Right cardiac atrium (tissue), 5 donors: ENCODE results near the gene UGGT2. TPM values are rescaled to one million over a fixed set of nuclear protein-coding genes. Genes with fewer than 3 reads are reported as not detected.
"Not testable (repeated sequence)": the region's sequence is repeated elsewhere in the genome, so short reads cannot be mapped to it uniquely, and the experiment has no call there.

Experiments
- ATAC-seq, 2 donors: fragments of 200-7000 bp; cut with Tn5 transposase; one replicate each; pipeline versions ENCODE4 v1.8.0 to v1.9.1; 2020; ENCODE audit warnings: moderate library complexity in 2 of 2, mild to moderate bottlenecking in 1 of 2
- DNase-seq, 3 donors: peaks; one replicate each; pipeline ENCODE4 v3.0.0-alpha.2; 2020
- H3K27ac ChIP-seq: one replicate; pipeline ENCODE4 v1.5.1; 2013; ENCODE audit warnings: mild to moderate bottlenecking, low read length, control low read depth, moderate library complexity
- H3K27me3 ChIP-seq: one replicate; pipeline ENCODE4 v1.6.1; 2013; ENCODE audit not compliant: control insufficient read depth, insufficient read depth
- H3K4me1 ChIP-seq: one replicate; pipeline ENCODE4 v1.6.1; 2013; ENCODE audit warnings: low read length; ENCODE audit not compliant: control insufficient read depth, insufficient read depth
- H3K4me3 ChIP-seq: one replicate; pipeline ENCODE4 v1.5.1; 2013; ENCODE audit warnings: low read length, control low read depth
- H3K9me3 ChIP-seq: one replicate; pipeline ENCODE4 v1.6.1; 2013; ENCODE audit warnings: low read length; ENCODE audit not compliant: control insufficient read depth
- WGBS: extraction: QIAGEN DNeasy Blood & Tissue Kit; methylation state at CpG from one replicate; pipeline ENCODE4 v1.1.7; 2013; 5-methylcytosine and 5-hydroxymethylcytosine counted together
- intact Hi-C, 4 donors: fragments of 100-400 bp; cut with DNase I; formaldehyde crosslinking; loops; one replicate each; pipeline versions ENCODE4 v1.11.0 to v1.14.0; 2022 to 2023
- polyA plus RNA-seq: library from polyadenylated mRNA; stranded (reverse); fragments of 200-250 nt; gene quantifications from one replicate; pipeline ENCODE4 v1.2.3, GENCODE V29; 2013
- total RNA-seq, 4 donors: library from RNA; stranded (reverse); fragmentation: NEBNext Ultra II Directional; extraction: Animal tissue kit (Norgen Biotek cat#: 25700); gene quantifications; one replicate each; pipeline ENCODE4 v1.2.1, GENCODE V29; 2021
- donor health status: healthy with polysubstance abuse.
- donor health status: DM: no; HTN: yes; CAD: no.
- donor health status: DM: no; HTN: no; CAD: no.
- donor health status: DM: no; HTN: yes; CAD: no; lungs with severe emphysema.
- donor health status: DM: yes; HTN: yes; CAD: no.

Gene UGGT2
- total and polyA plus RNA-seq, 5 donors: 7.6 to 33.4 (median 20.9) TPM

- no peaks in the 10 kb centered on the region for H3K4me1 ChIP-seq
- H3K4me3 ChIP-seq: no peak overlapping the region
- intact Hi-C loops: no loop called here
- WGBS: 24% methylated on average over 2 of the region's 2 CpGs
- H3K27ac ChIP-seq: no peak overlapping the region
- no peaks in the 10 kb centered on the region for H3K9me3 ChIP-seq
- ATAC-seq: no peak
- H3K27me3 ChIP-seq: no peaks in the 10 kb centered on the region
- DNase-seq: no peak
Measured at GRCh38 chr13:96081888-96082287, 28.7 kb upstream of the UGGT2 start.

GRCh38 chr13:96080676-96081075 is 27.5 kb upstream of the UGGT2 start:
- no peak for DNase-seq
- Histone ChIP-seq H3K27ac (no peak overlapping the region), H3K4me1 (no peaks in the 10 kb centered on the region), H3K27me3 (no peaks in the 10 kb centered on the region), H3K4me3 (no peak overlapping the region), H3K9me3 (no peaks in the 10 kb centered on the region)
- WGBS: 87% methylated on average over 5 of the region's 5 CpGs
- intact Hi-C loops: no loop called here
- no peak for ATAC-seq

- no peaks in the 10 kb centered on the region for H3K27me3 ChIP-seq
- 59% methylated on average over 3 of the region's 3 CpGs for WGBS
- no peak overlapping the region for H3K4me3 ChIP-seq
- ATAC-seq (no peak), DNase-seq (no peak)
- intact Hi-C loops: no loop called here
- H3K4me1 ChIP-seq: no peaks in the 10 kb centered on the region
- no peaks in the 10 kb centered on the region for H3K9me3 ChIP-seq
- H3K27ac ChIP-seq: no peak overlapping the region
Measured at GRCh38 chr13:96075953-96076543, 22.8 kb upstream of the UGGT2 start.

- DNase-seq: no peak
- Histone ChIP-seq H3K27ac (no peak overlapping the region), H3K4me1 (no peaks in the 10 kb centered on the region), H3K9me3 (no peaks in the 10 kb centered on the region), H3K4me3 (no peak overlapping the region), H3K27me3 (no peaks in the 10 kb centered on the region)
- no peak for ATAC-seq
- 81% methylated on average over 3 of the region's 3 CpGs for WGBS
- intact Hi-C loops: no loop called here
Measured at GRCh38 chr13:96072392-96072791, 19.2 kb upstream of the UGGT2 start.

GRCh38 chr13:96071504-96071903 is 18.3 kb upstream of the UGGT2 start:
- Histone ChIP-seq H3K27me3 (no peaks in the 10 kb centered on the region), H3K4me3 (no peak overlapping the region), H3K27ac (no peak overlapping the region), H3K4me1 (no peaks in the 10 kb centered on the region), H3K9me3 (no peaks in the 10 kb centered on the region)
- DNase-seq (no peak), ATAC-seq (no peak)
- 88% methylated on average over 6 of the region's 6 CpGs for WGBS
- intact Hi-C loops: no loop called here

GRCh38 chr13:96068729-96069128 is 15.5 kb upstream of the UGGT2 start:
- Histone ChIP-seq H3K4me3 (no peak overlapping the region), H3K27me3 (no peaks in the 10 kb centered on the region), H3K27ac (no peak overlapping the region), H3K4me1 (no peaks in the 10 kb centered on the region), H3K9me3 (no peaks in the 10 kb centered on the region)
- DNase-seq: no peak
- no peak for ATAC-seq
- 52% methylated on average over 2 of the region's 2 CpGs for WGBS
- intact Hi-C loops: no loop called here

DNA sequence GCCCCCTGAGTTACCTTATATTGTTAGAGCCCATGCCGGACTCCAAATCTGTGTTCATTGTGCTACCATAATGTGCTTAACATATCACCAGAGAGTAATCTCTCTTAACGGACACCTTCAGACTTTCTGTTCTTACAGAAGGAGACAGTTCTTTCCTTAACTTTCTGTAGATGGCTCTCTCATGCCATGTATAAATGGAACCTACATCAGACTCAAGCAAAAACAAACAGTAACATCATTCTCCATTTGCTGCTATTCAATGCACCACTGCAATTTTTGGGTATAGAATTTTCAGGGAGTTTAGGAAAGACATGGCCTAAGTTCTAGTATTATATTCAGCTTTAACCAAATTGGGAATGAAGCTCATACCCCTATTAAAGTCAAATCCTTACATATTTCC is 12.6 kb upstream of the UGGT2 start:
- WGBS: 75% methylated on average over 2 of the region's 2 CpGs
- H3K4me3 ChIP-seq: no peak overlapping the region

DNA sequence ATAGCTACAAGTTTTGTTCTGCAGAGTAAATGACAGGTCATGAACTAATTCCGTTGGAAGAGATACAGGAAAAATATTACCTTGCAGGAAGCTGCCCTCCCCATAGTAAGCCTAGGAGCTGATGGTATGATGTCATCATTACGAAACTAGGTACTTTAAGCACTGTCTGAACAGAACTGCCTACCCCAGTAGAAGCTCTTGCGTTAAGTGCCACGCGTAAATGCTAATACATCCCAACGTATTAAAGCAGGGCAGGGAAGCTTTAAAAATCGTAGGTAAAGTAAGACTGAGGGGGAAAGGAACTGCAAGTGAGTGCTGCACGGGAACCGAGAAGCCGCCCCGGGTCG is 572 bp downstream of the UGGT2 start:
- DNase-seq: no peak
- Histone ChIP-seq H3K4me3 (peak overlapping the region; percentile 77), H3K27ac (peak overlapping the region; percentile 7), H3K9me3 (no peaks in the 10 kb centered on the region), H3K4me1 (no peaks in the 10 kb centered on the region), H3K27me3 (no peaks in the 10 kb centered on the region)
- WGBS: under 1% methylated on average over 12 of the region's 12 CpGs
- intact Hi-C loops: no loop called here
- ATAC-seq: peak; percentile 60 to 74

More for the DNA sequence above, 12.6 kb upstream of the UGGT2 start:
- Histone ChIP-seq H3K9me3 (no peaks in the 10 kb centered on the region), H3K27me3 (no peaks in the 10 kb centered on the region), H3K4me1 (no peaks in the 10 kb centered on the region), H3K27ac (no peak overlapping the region)
- intact Hi-C loops: no loop called here
- DNase-seq (no peak), ATAC-seq (no peak)

GRCh38 chr13:96051946-96052345 is 1.3 kb downstream of the UGGT2 start:
- intact Hi-C loops, H3K27ac ChIP-seq: not testable (repeated sequence)
- 88% methylated on average over 3 of the region's 3 CpGs for WGBS

DNA sequence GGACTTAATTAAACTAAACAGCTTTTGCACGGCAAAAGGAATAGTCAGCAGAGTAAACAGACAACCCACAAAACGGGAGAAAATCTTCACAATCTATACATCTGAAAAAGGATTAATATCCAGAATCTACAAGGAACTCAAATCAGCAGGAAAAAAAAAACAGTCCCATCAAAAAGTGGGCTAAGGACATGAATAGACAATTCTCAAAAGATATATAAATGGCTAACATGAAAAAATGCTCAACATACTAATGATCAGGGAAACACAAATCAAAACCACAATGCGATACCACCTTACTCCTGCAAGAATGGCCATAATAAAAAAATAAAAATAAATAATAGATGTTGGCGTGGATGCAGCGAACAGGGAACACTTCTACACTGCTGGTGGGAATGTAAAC is 1.7 kb downstream of the UGGT2 start:
- ATAC-seq, H3K27ac ChIP-seq, DNase-seq, H3K9me3 ChIP-seq, H3K4me3 ChIP-seq, intact Hi-C loops, H3K4me1 ChIP-seq, H3K27me3 ChIP-seq: not testable (repeated sequence)
- WGBS: 97% methylated on average over 5 of the region's 5 CpGs

More at GRCh38 chr13:96051946-96052345, 1.3 kb downstream of the UGGT2 start:
- not testable (repeated sequence) for H3K4me3 ChIP-seq, H3K27me3 ChIP-seq, DNase-seq, H3K4me1 ChIP-seq, H3K9me3 ChIP-seq, ATAC-seq

GRCh38 chr13:96050955-96051354 is 2.2 kb downstream of the UGGT2 start:
- intact Hi-C loops, H3K4me3 ChIP-seq, ATAC-seq, H3K4me1 ChIP-seq, H3K27ac ChIP-seq, H3K9me3 ChIP-seq, H3K27me3 ChIP-seq, DNase-seq: not testable (repeated sequence)
- 96% methylated on average over 2 of the region's 4 CpGs for WGBS
